NK-92 (cell line): ENCODE data around the gene TACO1.

ENCODE experiments used
- DNase-seq: peaks from one replicate; lab custom pipeline; 2025; ENCODE audit not compliant: unreplicated experiment; lab: John Stamatoyannopoulos, UW

Gene TACO1

DNA sequence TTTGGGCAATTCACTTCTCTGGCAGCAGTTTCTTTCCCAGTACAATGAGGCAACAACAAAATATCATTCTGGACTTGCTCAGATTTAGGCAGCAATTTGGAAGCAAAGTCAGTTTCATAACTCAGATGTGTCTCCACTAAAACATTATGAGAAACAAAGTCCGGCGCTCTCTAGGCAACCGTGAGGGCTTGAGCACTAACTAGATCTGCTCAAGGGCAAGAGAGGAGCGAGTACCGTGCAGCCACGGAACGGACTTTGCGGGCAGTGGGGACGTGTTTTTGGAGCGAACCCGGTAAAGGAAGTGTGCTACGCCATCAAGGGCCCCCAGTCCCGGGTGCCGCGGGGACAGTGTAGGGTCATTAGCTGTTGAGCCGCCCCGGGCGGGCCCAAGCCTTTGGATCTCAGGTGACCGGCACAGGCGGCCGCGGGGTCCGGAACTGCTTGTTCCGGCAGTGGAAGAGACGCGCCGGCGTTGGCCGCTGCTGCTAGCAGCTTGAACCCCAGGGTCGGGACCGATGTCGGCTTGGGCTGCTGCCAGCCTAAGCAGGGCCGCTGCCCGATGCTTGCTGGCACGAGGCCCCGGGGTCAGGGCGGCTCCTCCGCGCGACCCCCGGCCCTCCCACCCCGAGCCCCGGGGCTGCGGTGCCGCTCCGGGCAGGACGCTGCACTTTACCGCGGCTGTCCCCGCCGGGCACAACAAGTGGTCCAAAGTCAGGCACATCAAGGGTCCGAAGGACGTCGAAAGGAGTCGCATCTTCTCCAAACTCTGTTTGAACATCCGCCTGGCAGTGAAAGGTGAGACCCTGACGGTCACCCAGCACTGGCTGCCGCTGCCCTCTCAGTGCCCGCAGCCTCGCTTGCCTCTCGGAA lies at the start of gene TACO1:
Gene TACO1 (plus strand): TSS at position 327 of the 870 bp plus-strand sequence. CDS start 189 bp downstream, at position 516.
- no peak for DNase-seq

DNA sequence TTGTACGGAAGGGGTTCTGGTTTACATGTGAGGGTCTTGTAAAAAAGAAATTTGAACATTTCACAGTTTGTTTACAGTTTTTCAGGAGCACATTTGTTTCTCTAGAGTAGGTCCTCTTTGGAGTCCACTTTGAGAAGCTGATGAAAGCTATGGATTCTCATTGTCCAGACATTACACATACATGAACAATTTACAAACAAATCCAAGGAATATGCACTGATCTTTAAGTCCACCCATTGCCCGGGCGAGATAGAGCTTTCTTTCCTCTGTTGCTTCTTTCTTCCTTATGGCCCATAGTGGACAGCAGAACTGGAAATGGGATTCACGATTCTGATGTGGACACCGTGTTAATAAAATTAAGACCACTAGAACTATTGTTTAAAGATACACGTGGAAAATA lies 48.5 kb upstream of the TACO1 start:
- DNase-seq: no peak

GRCh38 chr17:63555500-63556156 lies 45.1 kb upstream of the TACO1 start:
- DNase-seq: no peak

- DNase-seq: no peak
Observed at GRCh38 chr17:63557416-63557815, 43.3 kb upstream of the TACO1 start.

DNA sequence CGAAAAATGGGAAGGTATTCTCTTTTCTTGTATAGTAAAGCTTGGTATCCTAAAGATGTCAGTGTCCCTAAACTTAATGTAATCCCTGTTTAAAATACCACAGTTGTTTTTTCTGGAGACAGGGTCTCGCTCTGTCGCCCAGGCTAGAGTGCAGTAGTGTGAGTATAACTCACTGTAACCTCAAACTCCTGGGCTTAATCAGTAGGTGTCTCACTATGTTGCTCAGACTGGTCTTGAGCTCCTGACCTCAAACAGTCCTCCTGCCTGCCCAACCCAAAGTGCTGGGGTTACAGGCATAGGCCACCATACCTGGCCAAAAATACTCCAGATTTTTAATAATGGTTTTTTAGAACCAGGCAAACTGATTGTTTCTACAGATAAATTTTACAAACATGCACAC lies 42.3 kb upstream of the TACO1 start:
- no peak for DNase-seq

GRCh38 chr17:63561819-63562218 lies 38.9 kb upstream of the TACO1 start:
- DNase-seq: no peak

DNA sequence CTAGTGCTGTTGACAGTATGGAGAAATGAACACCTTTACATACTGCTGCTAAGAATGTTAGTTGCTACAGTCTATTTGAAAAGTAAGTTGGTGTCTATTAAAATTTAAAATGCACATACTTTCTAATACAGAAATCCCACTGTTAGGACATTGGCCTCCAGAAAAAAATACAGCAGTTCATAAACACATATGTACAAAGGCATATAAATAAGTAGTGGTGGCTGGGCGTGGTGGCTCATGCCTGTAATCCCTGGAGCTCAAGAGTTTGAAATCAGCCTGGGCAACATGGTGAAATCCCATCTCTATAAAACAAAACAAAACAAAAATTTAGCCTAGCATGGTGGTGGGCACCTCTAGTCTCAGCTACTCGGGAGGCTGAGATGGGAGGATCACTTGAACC lies 37.4 kb upstream of the TACO1 start:
- no peak for DNase-seq

DNA sequence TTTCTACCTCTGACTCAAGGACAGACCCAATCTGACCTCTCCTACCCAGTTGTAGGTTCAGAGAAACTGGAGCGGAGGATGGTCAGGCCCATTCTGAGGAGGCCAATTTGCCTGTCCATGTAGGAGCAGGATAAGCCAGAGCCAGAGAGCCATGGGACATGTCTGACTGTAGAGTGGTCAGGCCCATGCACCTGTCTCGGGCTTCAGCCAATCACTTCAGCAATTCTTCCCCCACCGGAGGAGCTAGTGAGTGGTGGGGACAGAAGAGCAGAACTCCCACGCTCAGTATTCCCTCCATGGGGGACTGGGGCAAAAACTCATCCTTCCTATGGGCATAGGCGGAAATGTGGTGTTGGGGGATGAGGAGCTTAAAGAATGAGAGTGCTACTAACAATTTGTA lies 36.1 kb upstream of the TACO1 start:
- DNase-seq: no peak

DNA sequence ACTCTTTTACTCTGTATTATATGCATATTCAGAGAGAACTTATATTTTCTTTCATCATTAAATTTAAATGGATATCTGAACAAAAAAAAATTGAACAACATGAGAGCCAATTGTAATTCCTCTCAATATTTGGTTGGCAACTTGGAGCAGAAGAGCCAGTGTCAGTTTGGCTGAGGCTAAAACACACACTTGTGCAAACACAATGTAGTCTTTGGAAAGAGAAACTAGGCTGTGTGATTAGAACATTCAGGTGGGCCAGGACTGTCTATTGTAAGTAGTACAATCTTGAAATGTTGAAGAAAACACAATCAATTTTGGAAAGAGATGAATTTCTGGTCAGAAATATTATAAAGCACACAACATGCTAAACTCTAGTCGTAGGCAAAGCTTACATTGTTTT lies 33.5 kb upstream of the TACO1 start:
- DNase-seq: no peak

- no peak for DNase-seq
Observed at GRCh38 chr17:63568563-63568962, 32.1 kb upstream of the TACO1 start.

GRCh38 chr17:63571632-63572310 lies 28.9 kb upstream of the TACO1 start:
- DNase-seq: no peak

- DNase-seq: no peak
Observed at GRCh38 chr17:63573634-63574033, 27.1 kb upstream of the TACO1 start.

DNA sequence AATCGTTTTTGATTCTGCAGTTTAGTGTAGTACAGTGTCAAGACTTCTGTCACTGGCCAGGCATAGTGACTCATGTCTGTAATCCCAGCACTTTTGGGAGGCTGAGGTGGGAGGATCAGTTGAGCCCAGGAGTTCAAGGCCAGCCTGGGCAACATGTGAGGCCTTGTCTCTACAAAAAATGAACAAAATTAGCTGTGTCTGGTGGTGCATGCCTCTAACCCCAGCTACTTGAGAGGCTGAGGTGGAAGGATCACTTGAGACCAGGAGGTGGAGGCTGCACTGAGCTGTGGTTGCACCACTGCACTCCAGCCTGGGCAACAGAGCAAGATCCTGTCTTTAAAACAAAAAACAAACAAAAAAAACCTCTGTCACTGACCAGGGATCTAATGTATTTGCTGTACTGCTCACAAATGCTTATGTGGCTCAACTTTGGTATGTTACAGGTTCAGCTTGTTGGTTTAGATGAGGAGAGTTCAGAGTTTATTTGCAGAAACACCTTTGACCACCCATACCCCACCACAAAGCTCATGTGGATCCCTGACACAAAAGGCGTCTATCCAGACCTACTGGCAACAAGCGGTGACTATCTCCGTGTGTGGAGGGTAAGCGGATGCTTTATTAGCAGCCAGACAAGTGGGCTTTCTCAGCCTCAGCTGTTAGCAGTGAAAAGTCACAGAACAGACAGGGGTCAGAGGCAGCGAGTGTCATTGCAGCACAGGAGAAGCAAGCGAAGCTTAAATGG lies 22.5 kb upstream of the TACO1 start:
- no peak for DNase-seq

- no peak for DNase-seq
Observed at GRCh38 chr17:63578769-63579111, 22.0 kb upstream of the TACO1 start.

DNA sequence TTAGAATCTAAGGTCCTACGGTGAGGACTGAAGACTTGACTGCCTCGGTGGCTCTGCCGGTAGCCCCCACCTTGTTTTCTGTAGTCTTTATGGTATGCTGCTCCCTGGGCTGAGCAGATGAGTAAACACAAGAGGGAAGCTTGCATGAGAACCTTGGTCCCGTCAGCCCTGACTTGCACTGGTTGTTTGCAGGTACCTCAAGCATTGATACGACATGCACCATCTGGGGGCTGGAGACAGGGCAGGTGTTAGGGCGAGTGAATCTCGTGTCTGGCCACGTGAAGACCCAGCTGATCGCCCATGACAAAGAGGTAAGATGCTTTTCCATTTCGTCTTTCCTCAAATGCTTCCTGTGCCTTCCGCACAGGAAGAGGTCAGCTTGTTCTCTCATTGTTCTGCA lies 21.1 kb upstream of the TACO1 start:
- no peak for DNase-seq

GRCh38 chr17:63587770-63588169 lies 12.9 kb upstream of the TACO1 start:
- DNase-seq: no peak

GRCh38 chr17:63588797-63589196 lies 11.9 kb upstream of the TACO1 start:
- no peak for DNase-seq

GRCh38 chr17:63589646-63590045 lies 11.0 kb upstream of the TACO1 start:
- no peak for DNase-seq

DNA sequence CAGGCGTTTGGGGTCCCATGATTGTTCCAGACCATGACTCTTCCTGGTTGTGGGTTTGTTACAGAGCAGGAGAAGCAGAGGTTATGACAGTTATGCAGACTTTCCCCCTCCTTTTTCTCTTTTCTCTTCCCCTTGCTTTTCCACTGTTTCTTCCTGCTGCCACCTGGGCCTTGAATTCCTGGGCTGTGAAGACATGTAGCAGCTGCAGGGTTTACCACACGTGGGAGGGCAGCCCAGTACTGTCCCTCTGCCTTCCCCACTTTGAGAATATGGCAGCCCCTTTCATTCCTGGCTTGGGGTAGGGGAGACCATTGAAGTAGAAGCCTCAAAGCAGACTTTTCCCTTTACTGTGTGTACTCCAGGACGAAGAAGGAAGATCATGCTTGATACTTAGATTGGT lies 7.9 kb upstream of the TACO1 start:
- DNase-seq: no peak

DNA sequence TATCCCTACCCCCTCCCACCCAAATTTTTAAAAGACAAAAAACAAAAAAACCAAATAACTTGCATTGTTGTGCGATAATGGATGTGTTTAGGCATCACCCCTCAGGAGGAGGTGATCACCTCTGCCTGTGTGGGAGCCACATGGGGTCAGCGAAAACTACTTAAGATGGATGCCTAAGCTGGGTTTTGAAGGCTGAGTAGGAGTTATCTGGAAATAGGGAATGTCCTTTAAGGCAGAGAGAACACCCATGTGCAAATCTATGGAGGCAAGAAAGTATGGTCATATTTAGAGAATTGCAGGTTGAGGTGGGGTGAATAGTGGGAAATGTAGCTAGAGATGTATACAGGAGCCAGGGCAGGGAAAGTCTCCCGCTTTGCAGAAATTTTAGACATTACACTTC lies 5.6 kb upstream of the TACO1 start:
- DNase-seq: no peak

GRCh38 chr17:63596856-63597586 lies 3.7 kb upstream of the TACO1 start:
- no peak for DNase-seq
